ENCODE measurements around the gene PNPLA1. TPM values are rescaled to one million over a fixed set of nuclear protein-coding genes. Genes with fewer than 3 reads are reported as not detected.

The PNPLA1 gene
- total and polyA plus RNA-seq, 10 of the 15 experiments (the other 5 are each of a cell fraction or from before 2014, with no cell fraction given) = 0.04 TPM; not detected in 9

- no peak for TF ChIP-seq MXI1 (IDR thresholded peaks at IDR 0.05; ENCODE audit: low read depth, low read length)
- TF ChIP-seq, protein P1, sequence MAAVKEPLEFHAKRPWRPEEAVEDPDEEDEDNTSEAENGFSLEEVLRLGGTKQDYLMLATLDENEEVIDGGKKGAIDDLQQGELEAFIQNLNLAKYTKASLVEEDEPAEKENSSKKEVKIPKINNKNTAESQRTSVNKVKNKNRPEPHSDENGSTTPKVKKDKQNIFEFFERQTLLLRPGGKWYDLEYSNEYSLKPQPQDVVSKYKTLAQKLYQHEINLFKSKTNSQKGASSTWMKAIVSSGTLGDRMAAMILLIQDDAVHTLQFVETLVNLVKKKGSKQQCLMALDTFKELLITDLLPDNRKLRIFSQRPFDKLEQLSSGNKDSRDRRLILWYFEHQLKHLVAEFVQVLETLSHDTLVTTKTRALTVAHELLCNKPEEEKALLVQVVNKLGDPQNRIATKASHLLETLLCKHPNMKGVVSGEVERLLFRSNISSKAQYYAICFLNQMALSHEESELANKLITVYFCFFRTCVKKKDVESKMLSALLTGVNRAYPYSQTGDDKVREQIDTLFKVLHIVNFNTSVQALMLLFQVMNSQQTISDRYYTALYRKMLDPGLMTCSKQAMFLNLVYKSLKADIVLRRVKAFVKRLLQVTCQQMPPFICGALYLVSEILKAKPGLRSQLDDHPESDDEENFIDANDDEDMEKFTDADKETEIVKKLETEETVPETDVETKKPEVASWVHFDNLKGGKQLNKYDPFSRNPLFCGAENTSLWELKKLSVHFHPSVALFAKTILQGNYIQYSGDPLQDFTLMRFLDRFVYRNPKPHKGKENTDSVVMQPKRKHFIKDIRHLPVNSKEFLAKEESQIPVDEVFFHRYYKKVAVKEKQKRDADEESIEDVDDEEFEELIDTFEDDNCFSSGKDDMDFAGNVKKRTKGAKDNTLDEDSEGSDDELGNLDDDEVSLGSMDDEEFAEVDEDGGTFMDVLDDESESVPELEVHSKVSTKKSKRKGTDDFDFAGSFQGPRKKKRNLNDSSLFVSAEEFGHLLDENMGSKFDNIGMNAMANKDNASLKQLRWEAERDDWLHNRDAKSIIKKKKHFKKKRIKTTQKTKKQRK (IDR thresholded peaks at IDR 0.05; ENCODE audit: low read depth, low read length) = no peak
- TF ChIP-seq POU2F2 (IDR thresholded peaks at IDR 0.05; ENCODE audit: borderline replicate concordance, low read depth, low read length) = no peak
- no peak for TF ChIP-seq ZNF687 (IDR thresholded peaks at IDR 0.05)
- no peak for TF ChIP-seq TCF12 (IDR thresholded peaks at IDR 0.05; ENCODE audit: low read depth, low read length)
These were observed 31.9 kb downstream of the PNPLA1 start (continued) for GRCh38 chr6:36301781-36302180.
